Thymus (tissue), 11 donors: ENCODE data around the gene FBXO9. TPM values are rescaled to one million over a fixed set of nuclear protein-coding genes. Genes with fewer than 3 reads are reported as not detected.
A peak's percentile ranks its signal among the peaks of the same experiment; 100 is the strongest.

Source experiments
- DNase-seq, 9 donors: peaks; one replicate each; pipeline ENCODE4 v3.0.0-alpha.2; 2013; ENCODE audit warnings: low spot score in 9 of 9, low read depth in 6 of 9, missing footprints in 1 of 9
- H3K27ac ChIP-seq, 2 donors: one replicate each; pipeline ENCODE4 v1.5.1; 2013; ENCODE audit warnings: control low read depth in 1 of 2, low read depth in 1 of 2, low read length in 1 of 2, mild to moderate bottlenecking in 1 of 2, moderate library complexity in 1 of 2
- H3K27me3 ChIP-seq, 2 donors: one replicate each; pipeline ENCODE4 v1.5.1; 2013; ENCODE audit warnings: low read length in 1 of 2; ENCODE audit not compliant: control insufficient read depth in 2 of 2, insufficient read depth in 1 of 2
- H3K36me3 ChIP-seq, 2 donors: one replicate each; pipeline ENCODE4 v1.5.1; 2013; ENCODE audit warnings: low read length in 1 of 2, mild to moderate bottlenecking in 1 of 2, moderate library complexity in 1 of 2; ENCODE audit not compliant: control insufficient read depth in 2 of 2, insufficient read depth in 2 of 2
- H3K4me1 ChIP-seq, 2 donors: one replicate each; pipeline ENCODE4 v1.5.1; 2013; ENCODE audit warnings: low read length in 2 of 2; ENCODE audit not compliant: control insufficient read depth in 2 of 2, insufficient read depth in 2 of 2
- H3K4me3 ChIP-seq, 2 donors: one replicate each; pipeline ENCODE4 v1.5.1; 2013; ENCODE audit warnings: low read length in 2 of 2, control low read depth in 1 of 2, mild to moderate bottlenecking in 1 of 2
- H3K9me3 ChIP-seq, 2 donors: one replicate each; pipeline ENCODE4 v1.5.1; 2013; ENCODE audit warnings: low read length in 1 of 2, mild to moderate bottlenecking in 1 of 2; ENCODE audit not compliant: control insufficient read depth in 2 of 2, insufficient read depth in 1 of 2
- WGBS: extraction: QIAGEN DNeasy Blood & Tissue Kit; methylation state at CpG from one replicate; pipeline ENCODE4 v1.1.7; 2013; 5-methylcytosine and 5-hydroxymethylcytosine counted together
- polyA plus RNA-seq: library from polyadenylated mRNA; stranded (reverse); fragments of 200-250 nt; gene quantifications from one replicate; pipeline ENCODE4 v1.2.3, GENCODE V29; 2013
- total RNA-seq: library from RNA; stranded (reverse); fragments of 120-200 nt; gene quantifications from one replicate; pipeline ENCODE4 v1.2.4, GENCODE V29; 2013
- donor health status: healthy.

The FBXO9 gene
- total and polyA plus RNA-seq, 2 donors, result 36.0 to 37.5 TPM

- 97% methylated on average over 4 of the region's 4 CpGs for WGBS
- Histone ChIP-seq H3K36me3 (peaks cover 0 to under 1% of the 10 kb centered on the region in 2 donors), H3K4me1 (peaks cover 2 to 4% of the 10 kb centered on the region in 2 donors), H3K27me3 (peaks cover 0 to 2% of the 10 kb centered on the region in 2 donors), H3K9me3 (no peaks in the 10 kb centered on the region), H3K4me3 (no peak overlapping the region), H3K27ac (no peak overlapping the region)
- DNase-seq, result no peak
These were observed 1.9 kb downstream of the FBXO9 start for GRCh38 chr6:53066874-53067706.

- whole genome bisulfite sequencing, result 98% methylated on average over 1 of the region's 1 CpG
- no peaks in the 10 kb centered on the region for H3K9me3 ChIP-seq
- peaks cover 0 to 2% of the 10 kb centered on the region in 2 donors for H3K27me3 ChIP-seq
- peaks cover 3 to 6% of the 10 kb centered on the region in 2 donors for H3K36me3 ChIP-seq
- H3K4me1 ChIP-seq, result peaks cover 2 to 4% of the 10 kb centered on the region in 2 donors
- H3K27ac ChIP-seq, result no peak overlapping the region
- no peak overlapping the region for H3K4me3 ChIP-seq
- DNase-seq, result no peak
These were observed 2.7 kb downstream of the FBXO9 start for GRCh38 chr6:53067849-53068361.

DNA sequence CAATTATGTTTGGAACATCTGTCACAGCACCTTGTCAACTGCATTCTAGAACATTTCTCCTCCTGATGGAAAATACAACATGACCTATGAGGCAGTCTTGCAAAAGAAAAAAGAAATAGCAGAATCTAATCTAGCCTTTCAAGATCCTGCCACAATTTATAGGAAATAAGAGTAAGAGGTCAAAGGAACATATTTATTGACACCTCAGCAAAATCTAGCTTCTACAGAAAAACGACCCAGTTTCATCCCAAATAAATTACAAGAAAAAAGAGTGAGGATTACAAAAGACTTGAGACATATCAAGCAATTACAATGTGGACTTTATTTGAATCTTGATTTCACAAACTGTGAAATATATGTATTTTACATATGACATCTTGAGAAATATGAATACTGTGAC is 4.2 kb downstream of the FBXO9 start:
- Histone ChIP-seq H3K4me1 (peaks cover 2 to 4% of the 10 kb centered on the region in 2 donors), H3K36me3 (peaks cover 3 to 17% of the 10 kb centered on the region in 2 donors), H3K27ac (no peak overlapping the region), H3K4me3 (no peak overlapping the region), H3K9me3 (no peaks in the 10 kb centered on the region), H3K27me3 (no peaks in the 10 kb centered on the region)
- 93% methylated on average over 1 of the region's 1 CpG for WGBS
- DNase-seq, result no peak

GRCh38 chr6:53070806-53071205 is 5.6 kb downstream of the FBXO9 start:
- H3K27me3 ChIP-seq, result no peaks in the 10 kb centered on the region
- H3K36me3 ChIP-seq, result peaks cover 3 to 23% of the 10 kb centered on the region in 2 donors
- peak in 1 of 9 donors; percentile 11 for DNase-seq
- H3K4me3 ChIP-seq, result no peak overlapping the region
- H3K4me1 ChIP-seq, result peaks cover 2 to 4% of the 10 kb centered on the region in 2 donors
- no peak overlapping the region for H3K27ac ChIP-seq
- no peaks in the 10 kb centered on the region for H3K9me3 ChIP-seq
- WGBS, result 83% methylated on average over 1 of the region's 1 CpG

GRCh38 chr6:53074347-53074746 is 9.1 kb downstream of the FBXO9 start:
- Histone ChIP-seq H3K27me3 (no peaks in the 10 kb centered on the region), H3K4me1 (no peaks in the 10 kb centered on the region), H3K4me3 (no peak overlapping the region), H3K36me3 (peaks cover 3 to 35% of the 10 kb centered on the region in 2 donors), H3K27ac (no peak overlapping the region), H3K9me3 (no peaks in the 10 kb centered on the region)
- no peak for DNase-seq
- WGBS, result 97% methylated on average over 3 of the region's 3 CpGs

DNA sequence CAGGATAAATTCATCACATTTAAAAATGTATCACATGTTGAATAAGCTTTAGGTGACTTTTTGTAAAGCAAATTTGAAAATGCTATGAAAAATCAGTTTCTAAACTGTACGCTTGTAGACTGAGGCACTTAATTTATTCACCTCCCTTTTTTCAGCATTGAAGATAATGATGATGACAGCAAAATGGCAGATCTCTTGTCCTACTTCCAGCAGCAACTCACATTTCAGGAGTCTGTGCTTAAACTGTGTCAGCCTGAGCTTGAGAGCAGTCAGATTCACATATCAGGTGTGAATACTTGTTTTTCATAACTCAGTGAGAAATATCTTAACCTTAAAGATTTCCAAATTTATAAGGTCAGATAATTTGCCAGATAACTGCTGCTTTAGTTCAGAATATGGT is 15.6 kb downstream of the FBXO9 start:
- Histone ChIP-seq H3K27me3 (no peaks in the 10 kb centered on the region), H3K4me1 (no peaks in the 10 kb centered on the region), H3K27ac (no peak overlapping the region), H3K36me3 (peaks cover 9 to 53% of the 10 kb centered on the region in 2 donors), H3K4me3 (no peak overlapping the region), H3K9me3 (no peaks in the 10 kb centered on the region)
- DNase-seq, result no peak
- WGBS, result 99% methylated on average over 1 of the region's 1 CpG

DNA sequence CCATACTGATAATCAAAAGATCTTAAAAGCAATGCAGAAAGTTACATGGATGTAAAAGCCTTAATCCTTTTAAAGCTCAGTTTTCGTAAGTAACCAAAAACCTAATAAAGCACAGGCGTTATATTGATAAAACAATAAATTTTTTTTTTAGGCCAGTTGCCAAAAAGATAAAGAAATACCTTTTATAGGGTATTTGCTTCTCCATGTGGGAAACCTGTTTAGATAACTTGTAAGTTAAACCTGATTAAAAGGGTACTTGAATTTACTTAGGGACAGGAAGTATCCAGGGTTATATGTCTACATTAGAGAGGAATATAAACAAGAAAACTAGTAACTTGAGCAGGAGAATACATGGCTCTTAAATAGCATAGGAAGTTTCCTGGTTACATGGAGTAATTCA is 21.1 kb downstream of the FBXO9 start:
- Histone ChIP-seq H3K9me3 (no peaks in the 10 kb centered on the region), H3K4me1 (no peaks in the 10 kb centered on the region), H3K36me3 (peaks cover 17 to 55% of the 10 kb centered on the region in 2 donors), H3K27me3 (no peaks in the 10 kb centered on the region), H3K4me3 (no peak overlapping the region), H3K27ac (no peak overlapping the region)
- 49% methylated on average over 2 of the region's 2 CpGs for WGBS
- DNase-seq, result no peak

DNA sequence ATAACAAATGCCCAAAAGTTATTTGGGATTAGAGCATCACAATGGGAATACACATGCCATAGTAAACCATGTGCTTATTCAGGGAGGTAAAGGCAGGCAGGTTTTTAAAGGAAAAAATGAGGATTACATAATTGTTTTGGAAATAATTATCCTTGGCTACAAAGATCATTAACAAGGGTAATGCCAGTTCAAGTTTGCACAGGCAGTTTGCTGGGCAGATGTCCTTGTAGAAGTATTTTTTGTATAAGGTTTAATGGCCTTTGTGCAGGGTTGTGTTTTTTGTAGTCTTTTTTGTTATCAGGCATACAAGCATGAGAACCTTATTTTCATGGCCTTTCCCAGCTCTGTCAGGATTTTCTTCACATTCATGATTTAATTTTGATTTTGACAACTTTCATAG is 24.7 kb downstream of the FBXO9 start:
- Histone ChIP-seq H3K36me3 (peaks cover 24 to 55% of the 10 kb centered on the region in 2 donors), H3K27ac (no peak overlapping the region), H3K9me3 (no peaks in the 10 kb centered on the region), H3K4me1 (no peaks in the 10 kb centered on the region), H3K27me3 (no peaks in the 10 kb centered on the region), H3K4me3 (no peak overlapping the region)
- DNase-seq, result no peak

GRCh38 chr6:53090576-53090975 is 25.4 kb downstream of the FBXO9 start:
- Histone ChIP-seq H3K36me3 (peaks cover 27 to 58% of the 10 kb centered on the region in 2 donors), H3K27ac (no peak overlapping the region), H3K27me3 (no peaks in the 10 kb centered on the region), H3K4me1 (no peaks in the 10 kb centered on the region), H3K4me3 (no peak overlapping the region), H3K9me3 (no peaks in the 10 kb centered on the region)
- WGBS, result 96% methylated on average over 2 of the region's 2 CpGs
- no peak for DNase-seq
